Measurements from ENCODE around the gene GOLPH3L.
"Not testable (repeated sequence)": the region's sequence is repeated elsewhere in the genome, so short reads cannot be mapped to it uniquely, and the experiment has no call there.

The GOLPH3L gene

DNA sequence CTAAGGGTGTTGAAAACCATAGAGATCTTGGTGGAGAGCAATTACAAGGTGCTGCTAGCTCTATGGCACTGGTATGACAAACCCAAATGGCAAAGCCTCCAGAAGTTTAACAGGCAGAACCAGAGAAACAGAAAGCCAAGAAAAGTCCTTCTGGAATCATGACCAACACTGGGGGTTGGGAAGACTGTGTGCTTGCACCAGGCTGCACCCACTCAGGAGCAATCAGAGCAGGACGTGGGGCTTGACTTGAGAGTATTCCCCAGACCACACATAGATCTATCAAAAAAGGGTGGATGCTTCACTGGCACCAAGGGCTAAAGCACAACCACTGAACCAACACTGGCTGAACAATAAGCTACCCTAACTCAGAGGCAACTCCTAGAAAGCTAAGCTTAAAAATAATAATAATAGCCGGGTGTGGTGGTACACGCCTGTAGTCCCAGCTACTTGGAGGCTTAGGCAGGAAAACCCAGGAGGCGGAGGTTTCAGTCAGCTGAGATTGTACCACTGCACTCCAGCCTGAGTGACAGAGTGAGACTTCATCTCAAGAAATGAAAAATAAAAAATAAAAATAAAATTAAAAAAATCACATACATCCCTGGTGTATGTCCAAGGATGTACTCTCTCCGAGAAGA is 47.4 kb downstream of the GOLPH3L start:
- Histone ChIP-seq H3K36me3 (ENCODE audit: insufficient read depth, low read length) (peaks cover 41% of the 10 kb centered on the region; the same call in 1 of the 2 replicates), H2AFZ (ENCODE audit: low read length) (no peak overlapping the region), H3K79me2 (ENCODE audit: insufficient read depth, low read length) (peaks cover 4% of the 10 kb centered on the region; the same call in 1 of the 2 replicates), H4K20me1 (ENCODE audit: insufficient read depth, low read length, poor library complexity, severe bottlenecking) (no peaks in the 10 kb centered on the region), H3K9me2 (replicated peaks; ENCODE audit: low read depth, low read length) (no peaks in the 10 kb centered on the region), H3K4me3 (ENCODE audit: low read length, poor library complexity, severe bottlenecking) (no peak overlapping the region), H3K9ac (ENCODE audit: low read depth, low read length, poor library complexity, severe bottlenecking) (no peak overlapping the region), H3K4me1 (ENCODE audit: insufficient read depth, low read length, poor library complexity, severe bottlenecking) (no peaks in the 10 kb centered on the region), H3K4me2 (ENCODE audit: low read depth, low read length, poor library complexity, severe bottlenecking) (no peak overlapping the region), H3F3A (ENCODE audit: low read depth) (no peaks in the 10 kb centered on the region), H3K27me3 (ENCODE audit: insufficient read depth, low read length, poor library complexity, severe bottlenecking) (no peaks in the 10 kb centered on the region), H3K9me3 (ENCODE audit: insufficient read depth, low read depth, low read length) (no peaks in the 10 kb centered on the region)
- no peak for TF ChIP-seq EZH2phosphoT487 (IDR thresholded peaks at IDR 0.05; ENCODE audit: borderline replicate concordance)
- TF ChIP-seq, protein P1, sequence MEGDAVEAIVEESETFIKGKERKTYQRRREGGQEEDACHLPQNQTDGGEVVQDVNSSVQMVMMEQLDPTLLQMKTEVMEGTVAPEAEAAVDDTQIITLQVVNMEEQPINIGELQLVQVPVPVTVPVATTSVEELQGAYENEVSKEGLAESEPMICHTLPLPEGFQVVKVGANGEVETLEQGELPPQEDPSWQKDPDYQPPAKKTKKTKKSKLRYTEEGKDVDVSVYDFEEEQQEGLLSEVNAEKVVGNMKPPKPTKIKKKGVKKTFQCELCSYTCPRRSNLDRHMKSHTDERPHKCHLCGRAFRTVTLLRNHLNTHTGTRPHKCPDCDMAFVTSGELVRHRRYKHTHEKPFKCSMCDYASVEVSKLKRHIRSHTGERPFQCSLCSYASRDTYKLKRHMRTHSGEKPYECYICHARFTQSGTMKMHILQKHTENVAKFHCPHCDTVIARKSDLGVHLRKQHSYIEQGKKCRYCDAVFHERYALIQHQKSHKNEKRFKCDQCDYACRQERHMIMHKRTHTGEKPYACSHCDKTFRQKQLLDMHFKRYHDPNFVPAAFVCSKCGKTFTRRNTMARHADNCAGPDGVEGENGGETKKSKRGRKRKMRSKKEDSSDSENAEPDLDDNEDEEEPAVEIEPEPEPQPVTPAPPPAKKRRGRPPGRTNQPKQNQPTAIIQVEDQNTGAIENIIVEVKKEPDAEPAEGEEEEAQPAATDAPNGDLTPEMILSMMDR (conservative IDR thresholded peaks at IDR 0.05; ENCODE audit: low read length): no peak

DNA sequence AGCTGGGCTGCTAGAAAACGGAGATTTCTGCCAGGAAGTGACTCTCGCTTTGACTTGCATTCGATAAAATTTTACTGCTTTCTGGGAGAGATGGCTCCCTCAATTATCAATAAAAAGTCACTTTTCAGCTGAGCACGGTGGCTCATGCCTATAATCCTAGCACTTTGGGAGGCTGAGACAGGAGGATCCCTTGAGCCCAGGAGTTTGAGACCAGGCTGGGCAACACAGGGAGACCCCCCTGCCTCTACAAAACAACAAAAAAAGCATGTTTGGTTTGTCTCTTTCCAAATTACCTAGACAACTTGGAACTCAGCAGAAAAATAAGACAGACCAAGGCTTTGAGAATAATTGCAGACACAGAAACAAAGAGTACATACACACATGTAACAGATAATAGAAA is 54.7 kb downstream of the GOLPH3L start:
- no peak for TF ChIP-seq EZH2phosphoT487 (IDR thresholded peaks at IDR 0.05; ENCODE audit: borderline replicate concordance)
- no peak overlapping the region for H2AFZ ChIP-seq (ENCODE audit: low read length)
- no peaks in the 10 kb centered on the region for H3F3A ChIP-seq (ENCODE audit: low read depth)
- no peaks in the 10 kb centered on the region for H3K9me3 ChIP-seq (ENCODE audit: insufficient read depth, low read depth, low read length)
- H3K9me2 ChIP-seq (replicated peaks; ENCODE audit: low read depth, low read length): no peaks in the 10 kb centered on the region
- H3K4me2 ChIP-seq (ENCODE audit: low read depth, low read length, poor library complexity, severe bottlenecking): no peak overlapping the region
- H4K20me1 ChIP-seq (ENCODE audit: insufficient read depth, low read length, poor library complexity, severe bottlenecking): no peaks in the 10 kb centered on the region
- no peaks in the 10 kb centered on the region for H3K4me1 ChIP-seq (ENCODE audit: insufficient read depth, low read length, poor library complexity, severe bottlenecking)
- no peak overlapping the region for H3K9ac ChIP-seq (ENCODE audit: low read depth, low read length, poor library complexity, severe bottlenecking)
- no peaks in the 10 kb centered on the region for H3K79me2 ChIP-seq (ENCODE audit: insufficient read depth, low read length)
- no peaks in the 10 kb centered on the region for H3K27me3 ChIP-seq (ENCODE audit: insufficient read depth, low read length, poor library complexity, severe bottlenecking)
- H3K36me3 ChIP-seq (ENCODE audit: insufficient read depth, low read length): peaks cover 15% of the 10 kb centered on the region; the same call in 1 of the 2 replicates
- H3K4me3 ChIP-seq (ENCODE audit: low read length, poor library complexity, severe bottlenecking): no peak overlapping the region

DNA sequence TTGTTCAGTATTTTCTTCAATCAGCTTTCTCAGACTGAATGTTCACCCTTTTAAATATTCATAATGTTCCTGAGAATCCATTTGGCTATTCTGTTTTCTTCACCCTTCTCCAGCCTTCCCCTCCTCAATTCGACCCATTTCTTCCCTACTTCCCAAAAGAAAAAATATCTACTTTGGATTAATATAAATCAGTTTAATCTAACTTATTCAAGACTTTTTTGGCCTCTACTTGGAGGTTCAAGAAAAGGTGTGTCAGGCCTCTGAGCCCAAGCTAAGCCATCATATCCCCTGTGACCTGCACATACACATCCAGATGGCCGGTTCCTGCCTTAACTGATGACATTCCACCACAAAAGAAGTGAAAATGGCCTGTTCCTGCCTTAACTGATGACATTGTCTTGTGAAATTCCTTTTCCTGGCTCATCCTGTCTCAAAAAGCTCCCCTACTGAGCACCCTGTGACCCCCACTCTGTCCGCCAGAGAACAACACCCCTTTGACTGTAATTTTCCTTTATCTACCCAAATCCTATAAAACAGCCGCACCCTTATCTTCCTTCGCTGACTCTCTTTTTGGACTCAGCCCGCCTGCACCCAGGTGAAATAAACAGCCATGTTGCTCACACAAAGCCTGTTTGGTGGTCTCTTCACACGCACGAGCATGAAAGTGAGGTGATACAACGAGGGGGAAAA is 55.7 kb downstream of the GOLPH3L start:
- H3K36me3 ChIP-seq (ENCODE audit: insufficient read depth, low read length); H4K20me1 ChIP-seq (ENCODE audit: insufficient read depth, low read length, poor library complexity, severe bottlenecking); H2AFZ ChIP-seq (ENCODE audit: low read length); H3K4me3 ChIP-seq (ENCODE audit: low read length, poor library complexity, severe bottlenecking); H3K9me2 ChIP-seq (replicated peaks; ENCODE audit: low read depth, low read length); H3F3A ChIP-seq (ENCODE audit: low read depth); H3K9me3 ChIP-seq (ENCODE audit: insufficient read depth, low read depth, low read length); H3K4me1 ChIP-seq (ENCODE audit: insufficient read depth, low read length, poor library complexity, severe bottlenecking); H3K79me2 ChIP-seq (ENCODE audit: insufficient read depth, low read length); H3K9ac ChIP-seq (ENCODE audit: low read depth, low read length, poor library complexity, severe bottlenecking); H3K27me3 ChIP-seq (ENCODE audit: insufficient read depth, low read length, poor library complexity, severe bottlenecking); H3K4me2 ChIP-seq (ENCODE audit: low read depth, low read length, poor library complexity, severe bottlenecking): not testable (repeated sequence)

DNA sequence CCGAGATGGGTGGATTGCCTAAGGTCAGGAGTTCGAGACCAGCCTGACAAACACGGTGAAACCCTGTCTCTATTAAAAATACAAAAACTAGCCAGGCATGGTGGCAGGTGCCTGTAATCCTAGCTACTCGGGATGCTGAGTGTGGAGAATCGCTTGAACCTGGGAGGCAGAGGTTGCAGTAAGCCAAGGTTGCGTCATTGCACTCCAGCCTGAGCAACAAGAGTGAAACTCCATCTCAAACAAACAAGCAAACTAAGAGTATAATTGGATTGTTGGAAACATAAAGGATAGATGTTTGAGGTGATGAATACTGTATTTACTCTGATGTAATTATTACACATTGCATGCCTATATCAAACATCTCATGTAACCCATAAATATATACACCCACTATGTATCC is 58.5 kb downstream of the GOLPH3L start:
- not testable (repeated sequence) for H3K79me2 ChIP-seq (ENCODE audit: insufficient read depth, low read length); H3K4me3 ChIP-seq (ENCODE audit: low read length, poor library complexity, severe bottlenecking); H2AFZ ChIP-seq (ENCODE audit: low read length); H3K9me3 ChIP-seq (ENCODE audit: insufficient read depth, low read depth, low read length); H3K9me2 ChIP-seq (replicated peaks; ENCODE audit: low read depth, low read length); H3K9ac ChIP-seq (ENCODE audit: low read depth, low read length, poor library complexity, severe bottlenecking); H3K4me1 ChIP-seq (ENCODE audit: insufficient read depth, low read length, poor library complexity, severe bottlenecking); H3K36me3 ChIP-seq (ENCODE audit: insufficient read depth, low read length); H3F3A ChIP-seq (ENCODE audit: low read depth); H3K27me3 ChIP-seq (ENCODE audit: insufficient read depth, low read length, poor library complexity, severe bottlenecking); H3K4me2 ChIP-seq (ENCODE audit: low read depth, low read length, poor library complexity, severe bottlenecking); H4K20me1 ChIP-seq (ENCODE audit: insufficient read depth, low read length, poor library complexity, severe bottlenecking)

DNA sequence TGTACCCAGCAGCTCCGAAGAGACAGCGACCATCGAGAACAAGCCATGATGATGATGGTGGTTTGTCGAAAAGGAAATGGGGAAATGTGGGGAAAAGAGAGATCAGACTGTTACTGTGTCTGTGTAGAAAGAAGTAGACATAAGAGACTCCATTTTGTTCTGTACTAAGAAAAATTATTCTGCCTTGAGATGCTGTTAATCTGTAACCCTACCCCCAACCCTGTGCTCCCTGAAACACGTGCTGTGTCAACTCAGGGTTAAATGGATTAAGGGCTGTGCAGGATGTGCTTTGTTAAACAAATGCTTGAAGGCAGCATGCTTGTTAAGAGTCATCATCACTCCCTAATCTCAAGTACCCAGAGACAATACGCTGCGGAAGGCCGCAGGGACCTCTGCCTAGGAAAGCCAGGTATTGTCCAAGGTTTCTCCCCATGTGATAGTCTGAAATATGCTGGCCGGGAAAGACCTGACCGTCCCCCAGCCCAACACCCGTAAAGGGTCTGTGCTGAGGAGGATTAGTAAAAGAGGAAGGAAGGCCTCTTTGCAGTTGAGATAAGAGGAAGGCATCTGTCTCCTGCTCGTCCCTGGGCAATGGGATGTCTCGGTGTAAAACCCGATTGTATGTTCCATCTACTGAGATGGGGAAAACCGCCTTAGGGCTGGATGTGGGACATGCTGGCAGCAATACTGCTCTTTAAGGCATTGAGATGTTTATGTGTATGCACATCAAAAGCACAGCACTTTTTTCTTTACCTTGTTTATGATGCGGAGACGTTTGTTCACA is 61.9 kb downstream of the GOLPH3L start:
- H4K20me1 ChIP-seq (ENCODE audit: insufficient read depth, low read length, poor library complexity, severe bottlenecking); H2AFZ ChIP-seq (ENCODE audit: low read length); H3K9ac ChIP-seq (ENCODE audit: low read depth, low read length, poor library complexity, severe bottlenecking); H3K36me3 ChIP-seq (ENCODE audit: insufficient read depth, low read length); H3K27me3 ChIP-seq (ENCODE audit: insufficient read depth, low read length, poor library complexity, severe bottlenecking); H3K79me2 ChIP-seq (ENCODE audit: insufficient read depth, low read length); H3K4me3 ChIP-seq (ENCODE audit: low read length, poor library complexity, severe bottlenecking); H3K9me2 ChIP-seq (replicated peaks; ENCODE audit: low read depth, low read length); H3K4me1 ChIP-seq (ENCODE audit: insufficient read depth, low read length, poor library complexity, severe bottlenecking); H3F3A ChIP-seq (ENCODE audit: low read depth); H3K9me3 ChIP-seq (ENCODE audit: insufficient read depth, low read depth, low read length); H3K4me2 ChIP-seq (ENCODE audit: low read depth, low read length, poor library complexity, severe bottlenecking): not testable (repeated sequence)
